SK-N-SH treated with all-trans-retinoic acid at 6 μM for 48 hours (cell line): ENCODE data around the gene MGME1.

Experiments used
- ATAC-seq: fragments of 200-7000 bp; cut with Tn5 transposase; 3 replicates; pipeline ENCODE4 v1.9.1; 2020; ENCODE audit warnings: mild to moderate bottlenecking, moderate library complexity
- ARNTL ChIP-seq: fragments of 450-650 bp; formaldehyde crosslinking; IDR thresholded peaks from 2 replicates; pipeline ENCODE4 v1.5.0; 2020; ENCODE audit warnings: low read depth, mild to moderate bottlenecking, moderate library complexity, borderline replicate concordance
- BACH2 ChIP-seq: fragments of 250-450 bp; sonication (Bioruptor Pico); IDR thresholded peaks from 2 replicates; pipeline ENCODE4 v1.9.0; 2021; ENCODE audit warnings: mild to moderate bottlenecking, borderline replicate concordance
- CREB5 ChIP-seq: fragments of 250-450 bp; sonication (Bioruptor Pico); IDR thresholded peaks from 2 replicates; pipeline ENCODE4 v1.5.1; 2020; ENCODE audit warnings: low read depth, mild to moderate bottlenecking, moderate library complexity
- CSDC2 ChIP-seq: fragments of 250-450 bp; sonication (Bioruptor Pico); IDR thresholded peaks from 2 replicates; pipeline ENCODE4 v1.5.0; 2020; ENCODE audit warnings: mild to moderate bottlenecking, moderate library complexity
- CSRNP3 ChIP-seq: fragments of 250-450 bp; sonication (Bioruptor Pico); IDR thresholded peaks from 2 replicates; pipeline ENCODE4 v1.5.1; 2021; ENCODE audit warnings: mild to moderate bottlenecking, moderate library complexity
- ESRRG ChIP-seq: fragments of 250-450 bp; sonication (Bioruptor Pico); IDR thresholded peaks from 2 replicates; pipeline ENCODE4 v1.6.1; 2021; ENCODE audit warnings: mild to moderate bottlenecking
- GLIS3 ChIP-seq: fragments of 250-450 bp; sonication (Bioruptor Pico); IDR thresholded peaks from 2 replicates; pipeline ENCODE4 v1.5.0; 2020; ENCODE audit warnings: mild to moderate bottlenecking, moderate library complexity
- ISL1 ChIP-seq: fragments of 250-450 bp; sonication (Bioruptor Pico); IDR thresholded peaks from 2 replicates; pipeline ENCODE4 v2.1.2; 2022; ENCODE audit warnings: mild to moderate bottlenecking, moderate library complexity
- OSR1 ChIP-seq: fragments of 250-450 bp; sonication (Bioruptor Pico); IDR thresholded peaks from 2 replicates; pipeline ENCODE4 v1.8.0; 2022; ENCODE audit warnings: moderate library complexity, mild to moderate bottlenecking, inconsistent platforms
- PATZ1 ChIP-seq: fragments of 250-450 bp; sonication (Bioruptor Pico); IDR thresholded peaks from 2 replicates; pipeline ENCODE4 v1.8.0; 2020; ENCODE audit warnings: mild to moderate bottlenecking, moderate library complexity, borderline replicate concordance
- POU6F1 ChIP-seq: fragments of 250-450 bp; sonication (Bioruptor Pico); IDR thresholded peaks from 2 replicates; pipeline ENCODE4 v1.8.0; 2021; ENCODE audit warnings: low read depth, mild to moderate bottlenecking, moderate library complexity, borderline replicate concordance
- PPARA ChIP-seq: fragments of 250-450 bp; sonication (Bioruptor Pico); IDR thresholded peaks from 2 replicates; pipeline ENCODE4 v1.5.0; 2020; ENCODE audit warnings: mild to moderate bottlenecking, borderline replicate concordance
- RARB ChIP-seq: fragments of 250-450 bp; sonication (Bioruptor Pico); IDR thresholded peaks from 2 replicates; pipeline ENCODE4 v1.8.0; 2021; ENCODE audit warnings: mild to moderate bottlenecking, moderate library complexity
- SNAI2 ChIP-seq: fragments of 250-450 bp; sonication (Bioruptor Pico); IDR thresholded peaks from 2 replicates; pipeline ENCODE4 v1.5.0; 2020; ENCODE audit warnings: mild to moderate bottlenecking, moderate library complexity
- TCF4 ChIP-seq: fragments of 250-450 bp; sonication (Bioruptor Pico); IDR thresholded peaks from 2 replicates; pipeline ENCODE4 v1.8.0; 2021; ENCODE audit warnings: mild to moderate bottlenecking, moderate library complexity, borderline replicate concordance
- TOX ChIP-seq: fragments of 250-450 bp; sonication (Bioruptor Pico); IDR thresholded peaks from 2 replicates; pipeline ENCODE4 v1.8.0; 2021; ENCODE audit warnings: mild to moderate bottlenecking, moderate library complexity, borderline replicate concordance
- ZC3H10 ChIP-seq: fragments of 250-450 bp; sonication (Bioruptor Pico); IDR thresholded peaks from 2 replicates; pipeline ENCODE4 v1.5.1; 2021; ENCODE audit warnings: mild to moderate bottlenecking, moderate library complexity
- ZFP3 ChIP-seq: fragments of 250-450 bp; sonication (Bioruptor Pico); IDR thresholded peaks from 2 replicates; pipeline ENCODE4 v1.5.0; 2020; ENCODE audit warnings: mild to moderate bottlenecking, moderate library complexity
- ZFP30 ChIP-seq: fragments of 450-650 bp; formaldehyde crosslinking; IDR thresholded peaks from 2 replicates; pipeline ENCODE4 v1.5.0; 2022; ENCODE audit warnings: mild to moderate bottlenecking, moderate library complexity
- ZNF565 ChIP-seq: fragments of 450-650 bp; formaldehyde crosslinking; conservative IDR thresholded peaks from 2 replicates; pipeline ENCODE4 v1.5.0; 2020; ENCODE audit warnings: low read depth, mild to moderate bottlenecking, moderate library complexity
- ZNF70 ChIP-seq: fragments of 450-650 bp; formaldehyde crosslinking; IDR thresholded peaks from 2 replicates; pipeline ENCODE4 v1.5.0; 2020; ENCODE audit warnings: mild to moderate bottlenecking, moderate library complexity
- ZNF8 ChIP-seq: fragments of 450-650 bp; formaldehyde crosslinking; IDR thresholded peaks from 2 replicates; pipeline ENCODE4 v1.5.0; 2020; ENCODE audit warnings: mild to moderate bottlenecking, moderate library complexity

Gene MGME1

GRCh38 chr20:17964632-17965031, 4.2 kb upstream of the MGME1 start:
- no peak for TF ChIP-seq CSRNP3 (CRISPR knock-in tag)
- TF ChIP-seq ISL1 (CRISPR knock-in tag), result no peak
- TF ChIP-seq ZNF565, result no peak
- TF ChIP-seq ESRRG (CRISPR knock-in tag), result no peak
- no peak for TF ChIP-seq ARNTL (CRISPR knock-in tag)
- no peak for TF ChIP-seq POU6F1 (CRISPR knock-in tag)
- TF ChIP-seq TCF4 (CRISPR knock-in tag), result no peak
- TF ChIP-seq PATZ1 (CRISPR knock-in tag), result no peak
- no peak for TF ChIP-seq SNAI2
- no peak for TF ChIP-seq PPARA
- no peak for TF ChIP-seq OSR1 (CRISPR knock-in tag)
- TF ChIP-seq ZNF8 (CRISPR knock-in tag), result no peak
- no peak for TF ChIP-seq CREB5 (CRISPR knock-in tag)
- TF ChIP-seq GLIS3 (CRISPR knock-in tag), result no peak
- no peak for TF ChIP-seq ZFP3 (CRISPR knock-in tag)
- TF ChIP-seq BACH2, result no peak
- TF ChIP-seq TOX, result no peak
- no peak for TF ChIP-seq ZC3H10 (CRISPR knock-in tag)
- TF ChIP-seq CSDC2 (CRISPR knock-in tag), result no peak
- no peak for TF ChIP-seq RARB
- ATAC-seq, result no peak

GRCh38 chr20:17965042-17965697, 3.6 kb upstream of the MGME1 start:
- ATAC-seq, result no peak
- TF ChIP-seq ZNF70 (CRISPR knock-in tag) (no peak), SNAI2 (no peak), GLIS3 (CRISPR knock-in tag) (no peak), ZNF8 (CRISPR knock-in tag) (no peak), CSRNP3 (CRISPR knock-in tag) (no peak), CSDC2 (CRISPR knock-in tag) (no peak), TCF4 (CRISPR knock-in tag) (no peak), ZFP30 (no peak), RARB (no peak), BACH2 (no peak), ZFP3 (CRISPR knock-in tag) (no peak)

GRCh38 chr20:17966432-17967310, 2.1 kb upstream of the MGME1 start:
- ATAC-seq, result peak; percentile 22; the same call in 2 of the 3 replicates
- TF ChIP-seq ISL1 (CRISPR knock-in tag), result no peak
- no peak for TF ChIP-seq PATZ1 (CRISPR knock-in tag)
- no peak for TF ChIP-seq TOX
